Mesothelial cell of epicardium (in vitro differentiated cells): ENCODE measurements around the gene TXNDC17. TPM values are rescaled to one million over a fixed set of nuclear protein-coding genes. Genes with fewer than 3 reads are reported as not detected.

ENCODE experiments used
- DNase-seq, 2 experiments: peaks; one replicate each; pipeline ENCODE4 v3.0.0; 2021; ENCODE audit warnings: low spot score in 2 of 2; ENCODE audit not compliant: unreplicated experiment in 2 of 2
- H3K27ac Mint-ChIP-seq: 2 replicates; pipeline ENCODE4 v1.8.0; 2021; ENCODE audit warnings: mixed read lengths
- H3K27me3 Mint-ChIP-seq: 2 replicates; pipeline ENCODE4 v1.8.0; 2021; ENCODE audit warnings: low read depth, mixed read lengths
- H3K36me3 Mint-ChIP-seq: 2 replicates; pipeline ENCODE4 v1.8.0; 2021; ENCODE audit warnings: mixed read lengths
- H3K4me1 Mint-ChIP-seq: 2 replicates; pipeline ENCODE4 v1.8.0; 2021; ENCODE audit warnings: mixed read lengths
- H3K4me3 Mint-ChIP-seq: 2 replicates; pipeline ENCODE4 v1.8.0; 2021; ENCODE audit warnings: mild to moderate bottlenecking, moderate library complexity, mixed read lengths
- H3K9me3 Mint-ChIP-seq: 2 replicates; pipeline ENCODE4 v1.8.0; 2021; ENCODE audit warnings: mixed read lengths
- total RNA-seq: library from RNA; stranded (reverse); gene quantifications from 3 replicates; pipeline ENCODE4 v1.2.1, GENCODE V29; 2021
- TF ChIP-seq, protein P1 (sequence below): fragments of 200-600 bp; sonication (generic); IDR thresholded peaks from one replicate; pipeline ENCODE4 v1.5.0; 2021; ENCODE audit warnings: antibody characterized with exemption; ENCODE audit not compliant: unreplicated experiment

Gene TXNDC17
- total RNA-seq, 1 donor from 2014 or later, result 52.4 TPM

GRCh38 chr17:6683730-6684459, 43.0 kb downstream of the TXNDC17 start:
- DNase-seq, result no peak
- Mint-ChIP-seq H3K36me3 (no peaks in the 10 kb centered on the region), H3K4me1 (no peaks in the 10 kb centered on the region), H3K27me3 (peaks cover 46% of the 10 kb centered on the region), H3K9me3 (no peaks in the 10 kb centered on the region), H3K27ac (no peak overlapping the region), H3K4me3 (no peak overlapping the region)
- TF ChIP-seq, protein P1, sequence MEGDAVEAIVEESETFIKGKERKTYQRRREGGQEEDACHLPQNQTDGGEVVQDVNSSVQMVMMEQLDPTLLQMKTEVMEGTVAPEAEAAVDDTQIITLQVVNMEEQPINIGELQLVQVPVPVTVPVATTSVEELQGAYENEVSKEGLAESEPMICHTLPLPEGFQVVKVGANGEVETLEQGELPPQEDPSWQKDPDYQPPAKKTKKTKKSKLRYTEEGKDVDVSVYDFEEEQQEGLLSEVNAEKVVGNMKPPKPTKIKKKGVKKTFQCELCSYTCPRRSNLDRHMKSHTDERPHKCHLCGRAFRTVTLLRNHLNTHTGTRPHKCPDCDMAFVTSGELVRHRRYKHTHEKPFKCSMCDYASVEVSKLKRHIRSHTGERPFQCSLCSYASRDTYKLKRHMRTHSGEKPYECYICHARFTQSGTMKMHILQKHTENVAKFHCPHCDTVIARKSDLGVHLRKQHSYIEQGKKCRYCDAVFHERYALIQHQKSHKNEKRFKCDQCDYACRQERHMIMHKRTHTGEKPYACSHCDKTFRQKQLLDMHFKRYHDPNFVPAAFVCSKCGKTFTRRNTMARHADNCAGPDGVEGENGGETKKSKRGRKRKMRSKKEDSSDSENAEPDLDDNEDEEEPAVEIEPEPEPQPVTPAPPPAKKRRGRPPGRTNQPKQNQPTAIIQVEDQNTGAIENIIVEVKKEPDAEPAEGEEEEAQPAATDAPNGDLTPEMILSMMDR, result no peak

GRCh38 chr17:6684460-6684783, 43.6 kb downstream of the TXNDC17 start:
- DNase-seq, result no peak

DNA sequence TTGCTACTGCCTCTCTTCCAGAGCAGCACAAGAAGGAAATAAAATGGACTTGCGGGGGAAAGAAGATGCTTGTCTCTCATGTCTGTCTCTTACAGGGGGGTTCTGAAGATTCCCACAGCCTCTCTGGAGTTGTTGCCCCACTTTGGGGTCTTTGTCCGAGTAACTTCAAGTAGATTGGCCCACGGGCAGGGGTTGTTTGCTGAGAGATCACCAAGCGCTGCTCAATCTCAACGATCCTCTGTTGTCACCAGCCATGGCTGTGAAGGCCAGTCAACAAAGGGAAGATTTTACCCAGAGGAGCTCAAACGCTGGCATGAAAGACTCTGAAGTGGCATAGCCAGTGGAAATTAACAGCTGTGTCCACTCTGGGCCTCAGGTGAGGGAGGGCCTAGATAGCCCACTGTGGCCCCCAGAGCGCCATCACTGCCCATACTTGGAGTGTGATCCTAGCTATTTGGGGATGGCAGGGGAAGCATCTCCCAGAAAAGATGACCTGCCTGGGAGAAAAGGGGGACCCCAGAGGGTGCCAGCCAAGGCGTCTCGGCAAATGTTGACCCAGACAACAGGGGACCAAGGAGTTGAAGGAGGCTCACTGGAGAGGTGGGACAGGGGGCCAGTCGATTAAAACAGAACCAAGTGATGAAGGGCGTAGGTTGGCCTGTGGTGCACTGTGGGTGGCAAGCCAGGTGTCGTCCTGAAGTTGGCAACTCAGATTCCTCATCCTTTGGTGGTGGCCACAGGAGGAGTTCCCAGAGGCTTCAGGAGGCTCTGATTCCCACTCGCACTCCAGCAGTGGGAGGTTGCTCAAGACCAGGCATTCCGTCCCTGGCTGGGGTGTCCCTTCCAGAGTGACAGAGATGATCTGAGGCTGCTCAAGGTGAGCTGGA, 44.3 kb downstream of the TXNDC17 start:
- Mint-ChIP-seq H3K36me3 (no peaks in the 10 kb centered on the region), H3K4me3 (no peak overlapping the region), H3K9me3 (no peaks in the 10 kb centered on the region), H3K4me1 (no peaks in the 10 kb centered on the region), H3K27ac (no peak overlapping the region), H3K27me3 (peaks cover 39% of the 10 kb centered on the region)
- TF ChIP-seq, protein P1, result no peak
- DNase-seq, result no peak

More at GRCh38 chr17:6684460-6684783, 43.6 kb downstream of the TXNDC17 start:
- Mint-ChIP-seq H3K9me3 (no peaks in the 10 kb centered on the region), H3K36me3 (no peaks in the 10 kb centered on the region), H3K4me1 (no peaks in the 10 kb centered on the region), H3K27ac (no peak overlapping the region), H3K27me3 (peaks cover 42% of the 10 kb centered on the region), H3K4me3 (no peak overlapping the region)
- TF ChIP-seq, protein P1, result no peak

DNA sequence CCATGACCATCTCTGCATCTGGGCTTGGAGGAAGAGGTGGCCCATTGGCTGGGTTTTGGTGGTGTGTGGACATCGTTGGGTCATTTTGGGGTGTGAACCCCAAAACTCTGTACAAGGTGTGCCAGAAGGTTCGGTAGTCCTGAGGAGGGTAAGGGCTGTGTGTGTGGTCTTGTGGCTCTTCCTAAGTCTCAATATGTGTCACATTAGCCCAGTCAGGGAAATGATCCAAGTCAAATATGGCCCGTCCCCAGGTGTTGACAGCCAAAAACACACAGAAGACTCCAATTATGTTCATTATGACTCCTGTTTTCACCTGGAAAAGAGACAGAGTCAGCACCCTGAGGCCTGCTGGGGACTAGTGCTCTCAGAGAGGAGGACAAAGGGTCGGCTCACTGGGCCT, 45.2 kb downstream of the TXNDC17 start:
- Mint-ChIP-seq H3K4me1 (no peaks in the 10 kb centered on the region), H3K4me3 (no peak overlapping the region), H3K27me3 (peaks cover 37% of the 10 kb centered on the region), H3K36me3 (no peaks in the 10 kb centered on the region), H3K27ac (no peak overlapping the region), H3K9me3 (no peaks in the 10 kb centered on the region)
- TF ChIP-seq, protein P1, result no peak
- no peak for DNase-seq

GRCh38 chr17:6688944-6689343, 48.1 kb downstream of the TXNDC17 start:
- Mint-ChIP-seq H3K9me3 (no peaks in the 10 kb centered on the region), H3K27ac (no peak overlapping the region), H3K4me1 (no peaks in the 10 kb centered on the region), H3K4me3 (no peak overlapping the region), H3K27me3 (peaks cover 53% of the 10 kb centered on the region), H3K36me3 (no peaks in the 10 kb centered on the region)
- no peak for DNase-seq
- TF ChIP-seq, protein P1, result no peak
